H1 (cell line): ENCODE data around the gene TMIGD1. TPM values are rescaled to one million over a fixed set of nuclear protein-coding genes. Genes with fewer than 3 reads are reported as not detected.
A peak's percentile ranks its signal among the peaks of the same experiment; 100 is the strongest.

ENCODE experiments used
- CTCF ChIA-PET: fragments of 300-600 bp; sonication (Branson Sonifier 250); formaldehyde crosslinking; loops from one replicate; lab custom pipeline; 2021; ENCODE audit not compliant: partially characterized antibody; lab: Charles Lee
- POLR2A ChIA-PET: fragments of 300-600 bp; sonication (Branson Sonifier 250); formaldehyde crosslinking; loops from one replicate; lab custom pipeline; 2021; ENCODE audit warnings: inconsistent platforms; ENCODE audit not compliant: partially characterized antibody; lab: Charles Lee
- DNase-seq, 2 experiments: peaks; one replicate each; pipeline versions ENCODE4 v3.0.0 to v3.0.0-alpha.2; 2010 to 2022; ENCODE audit warnings: low spot score in 2 of 2, low read depth in 1 of 2, mixed read lengths in 1 of 2
- FAIRE-seq: peaks from 2 replicates; lab custom pipeline; 2011; peaks lifted over from hg19 to GRCh38; lab: Jason Lieb, UNC
- H2AFZ ChIP-seq: 2 replicates; pipeline ENCODE4 v1.8.1; 2012; ENCODE audit warnings: low read length, inconsistent platforms
- H2AK5ac ChIP-seq: 2 replicates; pipeline ENCODE4 v1.6.1; 2013; ENCODE audit warnings: low read depth, low read length
- H2BK120ac ChIP-seq: replicated peaks from 2 replicates; pipeline ENCODE3; 2013; ENCODE audit warnings: low read depth, low read length, inconsistent platforms
- H2BK12ac ChIP-seq: 2 replicates; pipeline ENCODE4 v1.6.1; 2013; ENCODE audit warnings: low read depth, low read length
- H2BK15ac ChIP-seq: 2 replicates; pipeline ENCODE4 v1.6.1; 2013; ENCODE audit warnings: low read length
- H2BK20ac ChIP-seq: 2 replicates; pipeline ENCODE4 v1.6.1; 2013; ENCODE audit warnings: low read length
- H2BK5ac ChIP-seq: 2 replicates; pipeline ENCODE4 v1.6.1; 2013; ENCODE audit warnings: low read depth, low read length
- H3K14ac ChIP-seq: 2 replicates; pipeline ENCODE4 v1.6.1; 2013; ENCODE audit warnings: inconsistent platforms; ENCODE audit not compliant: insufficient read length
- H3K18ac ChIP-seq: 2 replicates; pipeline ENCODE4 v1.6.1; 2013; ENCODE audit warnings: low read length; ENCODE audit errors: extremely low read depth
- H3K23ac ChIP-seq: 2 replicates; pipeline ENCODE4 v1.6.1; 2013; ENCODE audit warnings: inconsistent platforms; ENCODE audit not compliant: insufficient read length
- H3K23me2 ChIP-seq: 2 replicates; pipeline ENCODE4 v1.6.1; 2013; ENCODE audit warnings: low read depth, low read length
- H3K27ac ChIP-seq: 2 replicates; pipeline ENCODE4 v1.6.1; 2011; ENCODE audit warnings: low read depth, low read length, inconsistent platforms
- H3K27me3 ChIP-seq, 4 experiments: replicated peaks in 1 of 4; 1 replicate in 1 of 4; 2 replicates in 3 of 4; pipeline versions ENCODE4 v1.6.1 to v1.8.1; 2011 to 2013; ENCODE audit warnings: low read length in 3 of 4, mild to moderate bottlenecking in 3 of 4, inconsistent platforms in 2 of 4, mixed read lengths in 2 of 4, moderate library complexity in 1 of 4; ENCODE audit not compliant: control insufficient read depth in 3 of 4, insufficient read depth in 3 of 4; ENCODE audit errors: extremely low read depth in 1 of 4
- H3K36me3 ChIP-seq, 4 experiments: 2 replicates each; pipeline versions ENCODE4 v1.6.1 to v1.8.1; 2011 to 2013; ENCODE audit warnings: mild to moderate bottlenecking in 4 of 4, low read length in 3 of 4, moderate library complexity in 2 of 4, control low read depth in 1 of 4, inconsistent platforms in 1 of 4; ENCODE audit not compliant: insufficient read depth in 4 of 4, control insufficient read depth in 2 of 4
- H3K4ac ChIP-seq: replicated peaks from 2 replicates; pipeline ENCODE3; 2013; ENCODE audit warnings: low read length, low read depth, mixed read lengths, inconsistent platforms; ENCODE audit not compliant: insufficient read length
- H3K4me1 ChIP-seq, 4 experiments: replicated peaks in 1 of 4; 1 replicate in 1 of 4; 2 replicates in 3 of 4; pipeline versions ENCODE4 v1.6.1 to v1.8.1; 2011 to 2013; ENCODE audit warnings: low read length in 3 of 4, inconsistent platforms in 2 of 4, mixed read lengths in 1 of 4; ENCODE audit not compliant: insufficient read depth in 4 of 4, control insufficient read depth in 3 of 4
- H3K4me2 ChIP-seq, 2 experiments: 2 replicates each; pipeline versions ENCODE4 v1.6.1 to v1.8.1; 2011 to 2013; ENCODE audit warnings: low read depth in 2 of 2, low read length in 2 of 2, control low read depth in 1 of 2, inconsistent platforms in 1 of 2, mild to moderate bottlenecking in 1 of 2; ENCODE audit not compliant: insufficient read depth in 1 of 2
- H3K4me3 ChIP-seq, 4 experiments: fragments of 200-600, 300-600 bp in 1 of 4; sonication (generic), shearing (Covaris generic), sonication (Bioruptor Twin) in 1 of 4; 2 replicates each; pipeline versions ENCODE4 v1.5.1 to v1.8.1; 2011 to 2016; ENCODE audit warnings: low read length in 4 of 4, low read depth in 3 of 4, control low read depth in 2 of 4, inconsistent platforms in 2 of 4, mild to moderate bottlenecking in 2 of 4, mixed read lengths in 1 of 4, moderate library complexity in 1 of 4; ENCODE audit not compliant: insufficient read depth in 2 of 4; ENCODE audit errors: extremely low read depth in 1 of 4
- H3K56ac ChIP-seq: replicated peaks from 2 replicates; pipeline ENCODE3; 2013; ENCODE audit warnings: low read depth, mild to moderate bottlenecking, mixed read lengths, low read length, inconsistent platforms; ENCODE audit not compliant: insufficient read length
- H3K79me1 ChIP-seq: 2 replicates; pipeline ENCODE4 v1.6.1; 2013; ENCODE audit warnings: low read depth, low read length, control low read depth
- H3K79me2 ChIP-seq, 2 experiments: 2 replicates each; pipeline versions ENCODE4 v1.6.1 to v1.8.1; 2012 to 2013; ENCODE audit warnings: low read length in 2 of 2, mild to moderate bottlenecking in 2 of 2, inconsistent platforms in 1 of 2; ENCODE audit not compliant: insufficient read depth in 2 of 2, control insufficient read depth in 1 of 2
- H3K9ac ChIP-seq, 4 experiments: replicated peaks in 1 of 4; 1 replicate in 1 of 4; 2 replicates in 3 of 4; pipeline versions ENCODE4 v1.6.1 to v1.8.1; 2011 to 2013; ENCODE audit warnings: low read depth in 3 of 4, low read length in 3 of 4, control low read depth in 2 of 4, mild to moderate bottlenecking in 2 of 4, moderate library complexity in 2 of 4, inconsistent platforms in 1 of 4; ENCODE audit errors: extremely low read depth in 1 of 4
- H3K9me3 ChIP-seq, 2 experiments: 2 replicates each; pipeline versions ENCODE4 v1.6.1 to v1.8.1; 2012 to 2013; ENCODE audit warnings: mild to moderate bottlenecking in 2 of 2, moderate library complexity in 2 of 2, control low read depth in 1 of 2, inconsistent platforms in 1 of 2, low read depth in 1 of 2, low read length in 1 of 2, mixed read lengths in 1 of 2; ENCODE audit not compliant: insufficient read depth in 2 of 2
- H4K20me1 ChIP-seq, 2 experiments: replicated peaks in 1 of 2; 2 replicates each; pipeline versions ENCODE3 to v1.8.1; 2011 to 2013; ENCODE audit warnings: inconsistent platforms in 2 of 2, low read length in 2 of 2, mild to moderate bottlenecking in 1 of 2; ENCODE audit not compliant: insufficient read depth in 2 of 2, control insufficient read depth in 1 of 2
- H4K5ac ChIP-seq: 2 replicates; pipeline ENCODE4 v1.6.1; 2013; ENCODE audit warnings: low read length, low read depth, mixed read lengths, inconsistent platforms; ENCODE audit not compliant: insufficient read length
- H4K8ac ChIP-seq: 2 replicates; pipeline ENCODE4 v1.8.0; 2013; ENCODE audit warnings: mild to moderate bottlenecking, moderate library complexity, low read length, inconsistent platforms; ENCODE audit not compliant: insufficient read depth; ENCODE audit errors: extremely low read depth
- H4K91ac ChIP-seq: replicated peaks from 2 replicates; pipeline ENCODE3; 2013; ENCODE audit warnings: low read length, mixed read lengths, inconsistent platforms; ENCODE audit not compliant: insufficient read length
- SIX5 ChIP-seq: IDR thresholded peaks from 2 replicates; pipeline ENCODE4 v1.6.1; 2011; ENCODE audit warnings: mild to moderate bottlenecking, low read depth, low read length
- WGBS, 2 experiments: shearing (Covaris generic) in 1 of 2; methylation state at CpG; one replicate each; pipeline versions ENCODE4 v1.1.6 to v1.1.7; 2013 to 2015; ENCODE audit warnings: low lambda C conversion rate in 2 of 2, mixed read lengths in 2 of 2, inconsistent platforms in 1 of 2, low coverage in 1 of 2, missing lambda C conversion rate in 1 of 2; ENCODE audit not compliant: insufficient replicate concordance in 2 of 2, insufficient coverage in 1 of 2, insufficient read length in 1 of 2; ENCODE audit errors: extremely low coverage in 1 of 2, missing lambda C conversion rate in 1 of 2; 5-methylcytosine and 5-hydroxymethylcytosine counted together
- polyA plus RNA-seq, 7 experiments: library from polyadenylated mRNA; depleted of rRNA in 3 of 7; stranded (reverse) in 5 of 7; unstranded in 2 of 7; fragments of >200 nt in 5 of 7; fragments of 200-250 nt in 2 of 7; gene quantifications; 1 replicate in 5 of 7; 2 replicates in 1 of 7; 4 replicates in 1 of 7; pipeline versions ENCODE4 v1.2.1 to v1.2.3, GENCODE V29; 2011 to 2013; ENCODE audit warnings: missing spikeins in 2 of 7, mixed read lengths in 2 of 7
- total RNA-seq: library from RNA; stranded (reverse); fragmentation: NEBNext Ultra II Directional; extraction: Animal tissue kit (Norgen Biotek cat#: 25700); gene quantifications from 2 replicates; pipeline ENCODE4 v1.2.1, GENCODE V29; 2021

The TMIGD1 gene
- total and polyA plus RNA-seq, 2 of the 8 experiments (the other 6 are each of a cell fraction or from before 2014, with no cell fraction given) = not detected

- Histone ChIP-seq H3K4me1 (peaks cover 3 to 4% (median 3%) of the 10 kb centered on the region in 4 experiments; a peak in 5 of 7 replicates), H2BK120ac (peak overlapping the region; percentile 47), H2BK15ac (0 out of 2 replicates have a peak overlapping the region, but pooled peaks have one; percentile 46), H3K4ac (no peak overlapping the region), H2AK5ac (no peak overlapping the region), H3K23me2 (peaks cover 10% of the 10 kb centered on the region), H3K14ac (no peak overlapping the region), H3K23ac (no peak overlapping the region), H3K18ac (0 out of 2 replicates have a peak overlapping the region, but pooled peaks have one; percentile 51), H2AFZ (peak overlapping the region; percentile 77), H2BK5ac (no peak overlapping the region), H4K8ac (no peak overlapping the region), H3K79me1 (no peaks in the 10 kb centered on the region), H3K79me2 (peaks cover 0 to 30% of the 10 kb centered on the region in 2 experiments; a peak in 2 of 4 replicates), H2BK12ac (peak overlapping the region; percentile 76), H4K5ac (no peak overlapping the region), H4K20me1 (peaks cover 10 to 19% of the 10 kb centered on the region in 2 experiments), H3K4me3 (peak overlapping the region; percentile 64 to 85 (median 75)), H3K36me3 (no peaks in the 10 kb centered on the region), H3K9me3 (no peaks in the 10 kb centered on the region), H3K4me2 (peak overlapping the region; percentile 86 to 88), H3K27ac (no peak overlapping the region), H2BK20ac (no peak overlapping the region), H3K56ac (no peak overlapping the region), H3K9ac (no peak overlapping the region; a peak in 1 of 7 replicates), H3K27me3 (peaks cover 5 to 26% (median 20%) of the 10 kb centered on the region in 4 experiments), H4K91ac (peak overlapping the region; percentile 4)
- 6% methylated on average over 29 of the region's 31 CpGs; no CpG with 5 or more reads in 1 of the 2 experiments for WGBS, 2 experiments
- POLR2A ChIA-PET = interaction anchor here (1.4 to 2.1 kb wide), 2 partner anchors 10 to 11 kb away, joined by 5 to 7 read pairs; no protein-coding TSS in a partner anchor
- peak in 1 of 2 experiments; percentile 59 for DNase-seq
- CTCF ChIA-PET = interaction anchor here (0.9 kb wide), 1 partner anchor 12 kb away, joined by 3 read pairs; no protein-coding TSS in a partner anchor
- no peak for FAIRE-seq
- no peak for TF ChIP-seq SIX5
These were observed 44.5 kb upstream of the TMIGD1 start for GRCh38 chr17:30378241-30378824.
